DMS 273 (cell line): ENCODE data around the gene RIN3.
"Not testable (repeated sequence)": the region's sequence is repeated elsewhere in the genome, so short reads cannot be mapped to it uniquely, and the experiment has no call there.

Source experiments
- DNase-seq: peaks from one replicate; lab custom pipeline; 2025; ENCODE audit not compliant: unreplicated experiment; lab: John Stamatoyannopoulos, UW

RIN3 gene

GRCh38 chr14:92527721-92528120 is 14.1 kb downstream of the RIN3 start:
- no peak for DNase-seq

- no peak for DNase-seq
Measured at GRCh38 chr14:92528486-92529100, 15.0 kb downstream of the RIN3 start.

GRCh38 chr14:92529903-92530302 is 16.3 kb downstream of the RIN3 start:
- no peak for DNase-seq

GRCh38 chr14:92531106-92531873 is 17.7 kb downstream of the RIN3 start:
- DNase-seq = no peak

- DNase-seq = peak; percentile 83
Measured at GRCh38 chr14:92532490-92533163, 19.0 kb downstream of the RIN3 start.

GRCh38 chr14:92534932-92535643 is 21.5 kb downstream of the RIN3 start:
- DNase-seq = no peak

GRCh38 chr14:92536231-92536630 is 22.6 kb downstream of the RIN3 start:
- not testable (repeated sequence) for DNase-seq

GRCh38 chr14:92538412-92538985 is 24.9 kb downstream of the RIN3 start:
- DNase-seq = no peak

GRCh38 chr14:92539419-92539818 is 25.8 kb downstream of the RIN3 start:
- DNase-seq = no peak

GRCh38 chr14:92539875-92540274 is 26.3 kb downstream of the RIN3 start:
- DNase-seq = no peak

- peak; percentile 93 for DNase-seq
Measured at GRCh38 chr14:92540472-92541048, 27.0 kb downstream of the RIN3 start.

- DNase-seq = no peak
Measured at GRCh38 chr14:92542766-92543554, 29.4 kb downstream of the RIN3 start.

- DNase-seq = no peak
Measured at GRCh38 chr14:92544051-92544720, 30.6 kb downstream of the RIN3 start.

GRCh38 chr14:92546347-92547053 is 32.9 kb downstream of the RIN3 start:
- peak; percentile 29 for DNase-seq

- peak; percentile 54 for DNase-seq
Measured at GRCh38 chr14:92549105-92549858, 35.7 kb downstream of the RIN3 start.

GRCh38 chr14:92549859-92550230 is 36.3 kb downstream of the RIN3 start:
- DNase-seq = peak; percentile 73

- DNase-seq = no peak
Measured at GRCh38 chr14:92551044-92551841, 37.7 kb downstream of the RIN3 start.
